ENCODE measurements around the gene CCL8.

CCL8 gene

GRCh38 chr17:34301986-34302385, 17.2 kb upstream of the CCL8 start:
- no peak for TF ChIP-seq CTCF (IDR thresholded peaks at IDR 0.05; ENCODE audit: low read depth, low read length)
- no peak for DNase-seq (ENCODE audit: low read depth, low spot score)
- in situ Hi-C loops (cut with HindIII; ENCODE audit: low sequenced_read_pairs): no loop called here
- H3K4me3 ChIP-seq (ENCODE audit: low read depth, low read length): no peak overlapping the region

GRCh38 chr17:34302636-34303035, 16.6 kb upstream of the CCL8 start:
- in situ Hi-C loops (cut with HindIII; ENCODE audit: low sequenced_read_pairs): no loop called here

GRCh38 chr17:34303606-34304005, 15.6 kb upstream of the CCL8 start:
- DNase-seq (ENCODE audit: low read depth, low spot score): no peak
- TF ChIP-seq CTCF (IDR thresholded peaks at IDR 0.05; ENCODE audit: low read depth, low read length): no peak
- in situ Hi-C loops (cut with HindIII; ENCODE audit: low sequenced_read_pairs): no loop called here
- H3K4me3 ChIP-seq (ENCODE audit: low read depth, low read length): no peak overlapping the region

More at GRCh38 chr17:34302636-34303035, 16.6 kb upstream of the CCL8 start:
- no peak overlapping the region for H3K4me3 ChIP-seq (ENCODE audit: low read depth, low read length)
- DNase-seq (ENCODE audit: low read depth, low spot score): no peak
- TF ChIP-seq CTCF (IDR thresholded peaks at IDR 0.05; ENCODE audit: low read depth, low read length): no peak

- no peak for DNase-seq (ENCODE audit: low read depth, low spot score)
- in situ Hi-C loops (cut with HindIII; ENCODE audit: low sequenced_read_pairs): no loop called here
- TF ChIP-seq CTCF (IDR thresholded peaks at IDR 0.05; ENCODE audit: low read depth, low read length): no peak
- no peak overlapping the region for H3K4me3 ChIP-seq (ENCODE audit: low read depth, low read length)
Observed at GRCh38 chr17:34305061-34305460, 14.2 kb upstream of the CCL8 start.

- no peak for TF ChIP-seq CTCF (IDR thresholded peaks at IDR 0.05; ENCODE audit: low read depth, low read length)
- in situ Hi-C loops (cut with HindIII; ENCODE audit: low sequenced_read_pairs): no loop called here
- DNase-seq (ENCODE audit: low read depth, low spot score): no peak
- no peak overlapping the region for H3K4me3 ChIP-seq (ENCODE audit: low read depth, low read length)
Observed at GRCh38 chr17:34305606-34306005, 13.6 kb upstream of the CCL8 start.

- H3K4me3 ChIP-seq (ENCODE audit: low read depth, low read length): no peak overlapping the region
- DNase-seq (ENCODE audit: low read depth, low spot score): peak; percentile 74
- in situ Hi-C loops (cut with HindIII; ENCODE audit: low sequenced_read_pairs): no loop called here
- TF ChIP-seq CTCF (IDR thresholded peaks at IDR 0.05; ENCODE audit: low read depth, low read length): peak; percentile 57
Observed at GRCh38 chr17:34306466-34306865, 12.8 kb upstream of the CCL8 start.

GRCh38 chr17:34307110-34307509, 12.1 kb upstream of the CCL8 start:
- TF ChIP-seq CTCF (IDR thresholded peaks at IDR 0.05; ENCODE audit: low read depth, low read length): no peak
- H3K4me3 ChIP-seq (ENCODE audit: low read depth, low read length): no peak overlapping the region
- in situ Hi-C loops (cut with HindIII; ENCODE audit: low sequenced_read_pairs): no loop called here
- no peak for DNase-seq (ENCODE audit: low read depth, low spot score)

All from astrocyte of the spinal cord (primary cell).